T-helper 22 cell (primary cell): ENCODE measurements around the gene ASTN2.

Source experiments
- DNase-seq: peaks from one replicate; pipeline ENCODE4 v3.0.0-alpha.2; 2020; ENCODE audit warnings: low read depth

The ASTN2 gene

DNA sequence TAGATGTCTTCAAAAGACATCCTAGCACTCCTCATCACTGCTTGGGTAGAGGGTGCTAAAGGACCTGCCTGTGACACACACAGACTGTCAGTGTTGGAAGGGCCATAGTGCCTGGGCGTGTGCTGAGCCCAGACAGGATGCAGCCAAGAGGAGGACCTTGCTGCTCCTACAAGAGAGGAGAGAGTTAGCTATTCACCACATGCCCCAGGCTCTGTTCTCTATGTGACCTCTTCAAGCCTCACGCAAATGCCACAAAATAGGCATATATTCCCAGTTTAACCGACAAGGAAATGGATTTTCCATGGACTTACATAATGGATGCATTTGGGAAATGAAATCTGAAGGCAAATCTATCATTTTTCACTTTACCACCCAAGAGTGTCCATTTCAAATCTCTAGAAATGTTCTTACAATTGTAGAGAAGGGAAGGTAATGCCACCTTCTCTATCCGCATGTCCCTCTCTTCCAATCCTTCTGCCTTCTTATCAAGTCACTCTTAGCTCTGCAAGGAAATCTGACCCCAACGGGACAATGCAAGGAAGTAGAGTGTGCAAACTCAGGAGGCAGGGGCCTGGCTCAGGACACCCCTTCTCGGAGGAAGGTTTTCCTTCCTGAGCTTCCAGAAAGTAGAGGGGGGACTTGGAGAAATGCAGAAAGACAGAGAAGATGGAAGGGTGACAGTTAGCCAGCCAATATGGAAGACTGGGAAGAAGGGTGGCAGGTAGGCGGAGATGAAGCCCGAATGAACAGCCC is 678.3 kb downstream of the ASTN2 start:
- no peak for DNase-seq

DNA sequence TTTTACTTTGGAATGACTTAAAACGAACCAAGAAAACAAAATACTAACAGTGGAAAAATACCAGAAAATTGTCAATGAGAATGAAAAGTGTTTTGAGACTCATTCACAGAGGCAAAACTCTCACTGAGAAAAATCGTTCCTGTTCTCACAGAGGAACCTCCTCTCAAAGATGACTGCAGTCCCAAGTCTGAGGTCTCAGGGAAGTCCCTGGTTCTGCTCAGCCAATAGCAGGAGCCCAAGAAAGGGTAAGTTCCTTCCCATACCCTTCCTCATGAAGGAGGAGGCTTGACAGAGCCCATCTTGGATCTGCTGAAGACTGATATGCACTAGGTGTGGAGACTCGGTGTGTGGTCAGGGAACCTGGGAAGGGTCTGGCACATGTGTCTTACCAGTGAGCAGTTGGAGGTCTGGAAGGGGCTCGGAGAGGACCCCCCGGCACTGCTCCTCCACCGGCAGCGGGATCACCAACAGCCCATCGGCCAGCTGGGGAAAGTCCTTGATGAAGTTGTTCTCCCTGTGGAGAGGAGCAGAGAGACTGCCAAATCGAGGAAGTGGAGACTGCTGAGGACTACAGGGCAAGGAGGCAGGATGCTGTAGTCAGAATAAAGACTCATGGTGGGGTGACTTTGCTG is 681.7 kb downstream of the ASTN2 start:
- DNase-seq = no peak

DNA sequence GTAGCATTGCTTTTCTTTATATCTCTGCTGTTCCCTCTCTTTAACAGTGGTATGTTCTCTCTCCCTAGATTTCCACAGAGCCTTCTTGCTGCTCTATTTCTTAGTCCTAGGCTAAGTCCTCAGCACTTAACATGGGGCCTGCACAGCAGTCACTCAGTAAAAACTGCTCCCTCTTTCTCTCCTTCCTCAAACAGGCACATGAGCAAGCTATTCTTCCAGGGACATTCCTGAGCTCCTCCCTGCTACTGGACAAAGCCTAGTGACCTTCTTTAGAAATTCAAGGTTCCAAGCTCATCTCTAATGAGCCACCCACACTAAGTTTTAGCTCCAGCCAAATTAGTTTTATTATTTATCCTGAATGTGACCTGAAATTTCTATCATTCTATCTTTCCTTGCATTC is 688.3 kb downstream of the ASTN2 start:
- no peak for DNase-seq

DNA sequence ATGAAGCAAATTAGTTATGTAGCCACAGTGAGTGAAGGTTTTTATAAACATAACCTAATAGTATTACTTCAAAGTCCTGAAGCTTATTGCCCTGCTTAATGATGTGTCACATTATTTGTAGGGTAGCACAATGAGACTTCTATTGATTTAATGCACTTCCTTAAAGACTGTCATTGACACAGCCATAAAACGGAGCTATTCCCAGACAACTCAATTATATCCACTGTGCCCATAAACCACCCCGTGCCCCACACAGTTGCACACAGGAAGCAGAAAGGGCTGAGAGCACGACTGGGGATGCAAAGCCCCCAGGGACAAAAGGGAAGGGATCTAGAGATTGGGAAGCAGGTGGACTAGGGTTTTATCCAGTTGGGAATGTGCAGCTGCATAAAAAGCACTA is 690.7 kb downstream of the ASTN2 start:
- DNase-seq = no peak

DNA sequence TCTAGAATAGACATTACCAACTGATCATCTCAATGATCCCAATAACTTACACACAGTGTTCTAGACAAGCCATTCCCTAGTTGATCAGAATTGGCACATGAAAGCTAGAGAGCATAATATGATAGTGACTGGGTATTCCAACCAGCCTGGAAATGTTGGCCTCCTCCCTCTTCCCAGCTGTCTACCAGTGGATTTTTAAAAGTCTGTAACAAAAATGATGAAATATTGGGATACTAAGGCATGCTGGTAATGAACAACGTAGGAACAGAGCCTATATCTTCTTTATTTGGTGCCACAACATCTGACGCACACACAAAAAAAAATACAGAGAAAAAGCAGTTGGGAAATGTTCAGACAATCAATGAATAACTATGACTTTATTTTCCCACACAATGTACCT is 692.9 kb downstream of the ASTN2 start:
- DNase-seq = no peak

DNA sequence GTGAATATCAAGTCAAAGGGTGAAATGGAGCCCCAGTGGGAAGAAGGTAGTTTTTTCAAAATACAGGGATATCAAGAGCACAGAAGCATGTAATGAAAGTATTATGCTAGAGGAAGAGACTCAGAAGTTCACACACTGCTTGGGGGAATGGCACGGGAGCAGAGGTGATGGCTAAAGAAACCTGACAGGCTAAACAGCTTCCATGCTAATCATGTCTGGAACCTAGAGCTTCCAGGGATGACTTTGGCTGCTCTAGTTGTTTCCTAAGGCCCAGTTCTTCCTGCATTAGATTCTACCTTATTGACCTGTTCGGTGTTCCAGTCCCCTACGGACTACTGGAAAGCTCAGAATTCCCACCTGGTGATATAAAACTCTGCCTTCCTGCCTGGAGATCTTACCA is 693.4 kb downstream of the ASTN2 start:
- no peak for DNase-seq

DNA sequence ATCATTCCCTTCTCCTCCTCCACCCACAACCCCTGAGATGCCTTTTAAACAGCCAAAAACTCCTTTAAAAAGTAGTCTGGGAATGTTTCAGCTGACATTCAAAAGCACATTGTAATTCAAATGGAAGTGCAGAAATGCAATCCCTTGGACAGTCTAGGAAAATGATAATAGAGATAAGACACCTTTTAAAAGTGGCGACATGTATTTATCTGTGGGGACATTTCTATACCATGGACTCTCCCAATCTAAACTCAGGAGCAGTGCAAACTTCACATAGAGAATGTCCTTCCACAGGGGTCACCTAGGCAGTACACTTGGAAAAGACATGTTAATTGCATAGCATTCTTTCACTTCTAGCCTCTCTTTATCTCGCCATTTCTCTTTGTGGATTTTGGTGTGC is 694.7 kb downstream of the ASTN2 start:
- DNase-seq = no peak

DNA sequence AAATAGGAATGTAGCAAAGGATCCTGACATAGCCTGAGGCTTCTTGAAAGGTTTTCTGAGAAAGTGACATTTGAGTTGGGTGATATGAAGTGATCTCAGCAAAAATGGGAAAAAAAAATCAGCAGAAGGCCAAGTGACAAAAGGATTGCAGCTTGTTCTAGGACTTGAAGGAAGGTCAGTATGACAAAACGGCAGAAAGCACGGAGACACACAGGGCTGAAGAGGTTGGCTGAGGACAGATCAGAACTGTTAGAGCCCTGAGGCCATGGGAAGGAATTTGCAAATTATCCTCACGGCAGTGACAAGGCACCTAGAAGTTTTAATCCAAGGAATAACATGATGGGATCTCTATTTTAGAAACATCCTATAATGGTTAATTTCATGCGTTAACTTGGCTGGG is 696.7 kb downstream of the ASTN2 start:
- DNase-seq = no peak

DNA sequence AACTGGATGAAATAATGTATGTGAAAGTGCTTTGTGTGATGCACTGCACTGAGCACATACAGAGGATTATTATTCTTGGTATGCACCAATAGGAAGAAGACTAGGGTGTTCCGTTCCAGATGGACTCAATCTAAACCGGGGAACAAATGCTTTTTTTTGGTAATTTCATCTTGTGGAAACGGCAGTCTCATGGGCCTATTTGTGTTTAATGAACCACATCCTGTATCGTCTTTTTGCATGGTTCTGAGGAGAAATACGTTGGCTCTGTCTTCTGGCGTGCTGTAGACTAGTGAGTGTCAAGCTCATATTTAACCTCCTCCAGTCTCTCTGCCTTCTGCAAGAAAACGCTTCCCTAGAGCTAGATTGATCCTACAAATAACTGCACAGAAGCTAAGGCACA is 697.7 kb downstream of the ASTN2 start:
- no peak for DNase-seq

DNA sequence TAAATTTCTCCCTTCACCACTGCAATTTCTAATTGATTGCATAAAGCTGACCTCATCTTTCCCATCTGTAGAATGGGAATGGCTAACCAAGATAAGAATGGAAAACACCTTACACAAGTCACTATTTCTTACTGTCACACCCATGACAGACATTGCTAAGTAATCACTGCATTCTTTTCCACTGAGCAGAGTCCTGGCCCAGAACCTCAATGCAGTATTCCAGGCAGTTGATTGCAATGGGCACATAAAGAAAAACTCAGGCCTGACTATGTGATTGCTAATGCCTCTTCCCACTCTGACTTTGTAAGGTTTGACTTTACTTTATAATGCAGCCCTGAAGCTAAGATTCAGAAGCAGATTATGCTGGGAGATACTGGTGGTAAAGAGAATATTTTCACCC is 698.4 kb downstream of the ASTN2 start:
- no peak for DNase-seq

DNA sequence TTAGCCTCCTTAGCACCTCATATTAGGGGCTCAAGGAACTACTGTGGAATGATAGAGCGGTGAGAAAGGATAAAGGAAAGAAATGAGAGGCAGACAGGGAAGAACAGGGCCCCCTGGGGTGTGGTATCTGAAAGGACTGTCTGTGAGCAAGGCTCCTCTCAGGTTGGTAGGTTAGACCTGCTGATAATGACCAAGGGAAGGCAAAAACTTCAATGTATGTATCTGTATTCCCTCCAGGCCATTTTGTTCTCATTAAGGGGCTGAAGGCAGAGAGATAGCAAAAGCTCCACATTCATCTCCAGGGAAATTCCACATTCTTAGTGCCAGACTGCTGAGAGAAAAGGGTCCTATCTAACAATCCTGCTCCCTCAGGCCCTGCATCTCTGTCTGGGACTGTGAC is 699.1 kb downstream of the ASTN2 start:
- DNase-seq = no peak

DNA sequence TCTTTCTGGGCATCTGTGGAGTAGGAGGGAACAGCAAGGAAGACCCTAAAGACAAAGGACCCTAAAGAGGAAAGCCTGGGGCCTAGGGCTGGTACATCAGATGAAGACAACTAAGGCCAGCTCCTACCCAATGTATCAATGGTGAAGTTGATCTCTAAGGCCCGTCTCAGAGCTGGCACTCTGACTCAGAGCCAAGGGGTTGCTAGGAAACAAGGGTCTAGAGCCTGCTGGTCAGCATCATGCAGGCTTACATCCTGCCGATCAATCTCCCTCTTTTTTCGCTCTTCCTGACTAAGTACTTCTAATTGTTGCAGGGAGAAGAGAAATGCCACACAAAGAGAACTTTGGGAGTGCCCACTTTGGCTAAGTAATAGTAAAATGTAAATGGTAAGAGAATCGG is 701.6 kb downstream of the ASTN2 start:
- no peak for DNase-seq

DNA sequence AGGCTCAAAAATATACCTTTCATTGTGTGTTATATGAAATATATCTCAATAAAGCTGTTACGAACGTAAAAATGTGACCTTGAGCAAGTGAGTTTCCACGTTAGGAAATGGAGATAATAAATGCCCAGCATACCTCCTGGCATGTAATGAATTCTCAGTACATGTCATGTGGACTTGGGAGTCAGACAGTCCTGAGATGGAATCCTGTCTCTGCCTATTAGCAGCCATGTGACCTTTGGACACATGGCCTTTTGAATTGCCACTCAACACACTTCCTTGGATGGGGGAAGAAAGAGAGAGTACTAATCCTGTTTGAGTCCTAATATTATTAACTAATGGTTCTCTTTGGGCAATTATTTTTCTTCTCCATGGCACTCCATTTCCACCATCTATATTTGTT is 702.1 kb downstream of the ASTN2 start:
- DNase-seq = no peak

DNA sequence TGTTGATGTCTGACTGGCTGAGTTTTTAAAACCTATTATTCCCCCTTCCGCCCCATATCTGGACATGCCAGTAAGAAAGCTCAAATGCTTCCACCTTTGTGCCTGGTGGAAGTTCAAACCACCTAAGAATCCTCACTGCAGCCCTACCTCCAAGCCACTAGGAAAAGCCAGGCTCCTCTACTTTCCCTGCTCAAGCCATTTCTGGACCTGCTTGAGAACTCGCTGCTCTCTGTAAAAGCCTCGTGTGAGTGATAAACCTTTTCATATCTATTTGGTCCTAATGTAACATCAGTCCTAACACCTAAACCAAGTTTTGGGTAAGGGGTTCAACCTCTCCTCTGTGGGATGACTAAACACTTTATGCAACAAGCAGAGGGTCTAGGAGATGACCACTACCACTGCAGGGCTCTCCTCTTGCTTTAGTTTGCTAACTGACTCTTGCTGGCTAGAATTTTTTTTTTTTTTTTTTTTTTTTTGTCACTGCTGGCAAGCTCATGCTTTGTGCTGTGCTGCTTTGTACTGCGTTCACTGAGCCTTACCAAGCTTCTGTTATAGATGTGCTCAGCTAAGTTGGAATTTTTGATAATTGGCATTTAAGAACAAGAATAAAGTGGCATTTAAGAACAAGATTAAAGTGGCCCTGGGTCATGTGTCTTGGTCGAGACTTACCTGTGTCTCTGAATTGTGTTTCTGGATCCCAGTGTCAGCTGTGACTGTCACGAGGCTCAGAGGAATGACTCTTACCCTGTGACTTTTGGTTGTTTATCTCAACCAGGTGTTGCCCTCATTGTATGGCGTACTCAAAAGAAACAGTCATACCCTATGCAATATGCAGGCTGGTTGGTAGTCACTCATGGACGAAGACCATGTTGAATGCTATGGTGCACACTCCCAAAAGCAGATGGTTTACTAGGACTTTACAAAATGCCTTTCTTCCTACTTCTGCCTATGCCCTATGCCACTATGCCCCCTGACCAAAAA is 708.3 kb downstream of the ASTN2 start:
- no peak for DNase-seq

DNA sequence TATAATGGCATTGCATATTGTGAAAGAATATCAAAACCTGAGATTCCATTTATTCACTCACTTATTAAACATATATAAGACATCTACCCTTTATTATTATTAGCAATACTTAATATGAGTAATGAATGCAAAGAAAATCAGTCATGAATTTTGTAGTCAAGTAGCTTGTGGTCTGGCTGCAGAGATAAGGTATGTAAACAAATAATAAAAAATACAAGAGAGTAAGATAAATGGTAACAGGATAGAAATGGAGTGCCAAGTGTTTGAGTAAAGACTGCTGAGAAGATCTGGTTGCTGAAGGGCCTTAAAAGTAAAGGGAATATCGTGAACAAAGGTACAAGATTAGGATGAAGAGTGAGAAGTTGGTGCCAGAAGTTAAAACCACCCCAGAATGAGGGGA is 709.3 kb downstream of the ASTN2 start:
- DNase-seq = no peak

DNA sequence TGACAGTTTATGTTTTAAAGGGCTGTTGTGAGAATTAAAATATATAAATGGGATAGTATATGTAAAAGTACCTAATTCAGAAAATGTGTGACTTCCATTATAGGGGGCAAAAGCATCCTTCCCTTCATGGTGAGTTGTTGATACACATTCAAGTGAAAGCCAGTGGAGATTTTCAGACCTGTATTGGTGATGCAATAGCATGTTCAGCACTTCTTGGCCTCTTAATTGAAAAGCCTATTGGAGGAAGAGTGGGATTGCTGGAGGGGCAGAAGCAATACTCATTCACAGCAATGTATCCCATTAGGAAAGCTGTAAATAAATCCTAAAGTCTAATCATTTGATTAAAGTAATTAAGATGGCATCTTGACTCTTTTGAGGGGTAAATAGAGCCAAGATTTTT is 710.4 kb downstream of the ASTN2 start:
- no peak for DNase-seq

DNA sequence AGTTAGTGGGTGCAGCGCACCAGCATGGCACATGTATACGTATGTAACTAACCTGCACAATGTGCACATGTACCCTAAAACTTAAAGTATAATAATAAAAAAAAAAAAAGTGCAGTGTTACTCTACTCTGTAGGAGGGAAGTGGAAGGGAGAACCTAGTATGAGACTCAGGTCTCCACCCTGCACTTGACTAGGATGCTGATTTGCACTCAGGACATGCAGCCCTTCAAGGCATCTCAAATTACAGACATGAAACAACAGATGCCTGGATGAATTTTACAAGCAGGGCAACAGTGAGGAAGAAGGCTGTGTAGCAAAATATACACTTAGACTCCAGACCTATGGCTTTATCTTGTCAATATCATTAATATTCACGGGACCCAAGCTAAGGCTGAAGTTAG is 711.2 kb downstream of the ASTN2 start:
- DNase-seq = no peak

DNA sequence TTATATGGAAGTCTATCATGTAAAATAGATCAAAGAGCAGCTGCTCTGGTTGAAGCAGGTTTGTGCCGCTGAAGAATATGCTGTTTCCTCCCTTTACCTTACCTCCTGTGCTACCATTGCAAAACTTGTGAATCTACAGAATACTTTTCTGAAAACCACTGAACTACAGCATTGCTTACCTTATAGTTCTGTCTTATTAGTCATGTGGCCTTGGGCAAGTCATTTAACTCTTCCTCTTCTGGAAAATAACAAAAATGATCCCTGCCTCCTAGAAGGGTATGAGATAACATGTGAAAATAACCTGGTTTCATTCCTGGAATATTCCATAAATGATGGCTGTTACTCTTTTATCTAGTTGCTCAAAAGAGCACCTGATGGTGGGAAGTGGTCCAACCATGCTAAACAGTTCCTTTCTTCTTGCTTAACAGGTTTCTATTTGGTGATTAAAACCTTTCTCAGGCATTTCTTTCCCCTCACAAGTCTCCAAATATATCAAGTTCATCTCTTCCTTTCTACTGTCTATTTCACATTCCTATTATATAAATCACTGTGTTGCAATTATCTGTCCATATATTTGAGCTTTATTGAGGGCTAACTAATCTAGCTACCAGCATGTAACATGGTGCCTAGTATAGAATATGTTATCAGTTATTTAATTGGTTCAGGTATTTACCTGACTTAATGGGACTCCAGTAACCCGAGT is 712.8 kb downstream of the ASTN2 start:
- DNase-seq = no peak

DNA sequence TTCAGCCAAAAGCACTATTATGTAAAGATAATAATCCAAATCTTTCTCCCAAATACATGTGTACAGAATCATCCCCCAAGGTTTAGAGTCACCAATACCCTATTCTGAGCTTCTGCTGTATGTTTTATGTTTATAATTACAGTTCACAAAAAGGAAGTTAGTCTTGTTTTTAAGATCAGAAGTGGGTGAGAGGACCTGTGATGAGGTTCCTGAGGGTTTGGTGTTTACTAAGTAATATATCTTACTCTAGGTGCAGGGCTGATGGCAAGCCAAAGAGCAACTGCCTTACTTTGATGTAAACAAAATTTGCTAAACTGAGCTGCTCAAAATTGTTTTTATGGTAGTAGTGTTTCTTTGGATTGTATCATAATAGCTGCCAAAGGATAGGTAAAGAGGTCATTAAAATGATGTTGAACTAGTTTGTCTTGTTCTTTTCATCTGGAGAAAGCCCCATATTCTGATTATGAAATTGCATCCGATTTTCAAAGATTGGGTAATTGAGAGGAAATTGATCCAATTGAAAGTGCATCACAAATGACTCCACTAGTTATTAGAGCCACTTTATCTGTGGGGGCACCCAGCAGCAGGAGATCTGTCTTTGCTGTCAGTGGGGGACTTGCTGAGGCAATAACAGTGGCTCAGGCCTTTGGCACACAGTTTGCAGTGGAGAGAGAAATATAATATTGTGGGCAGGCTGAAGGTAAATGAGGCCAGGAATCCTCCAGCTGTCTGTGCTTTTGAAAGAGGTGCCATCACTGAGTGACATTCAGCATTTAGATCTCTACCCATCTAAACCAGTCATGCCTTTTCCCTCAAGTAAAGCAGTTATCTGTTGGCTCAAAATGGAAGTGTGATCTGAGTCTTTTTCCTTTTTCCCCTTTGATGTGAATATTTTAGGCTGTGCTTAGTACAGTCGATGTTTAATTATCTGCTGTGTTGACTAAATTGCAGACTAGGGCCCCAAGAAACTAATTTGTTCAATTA is 713.7 kb downstream of the ASTN2 start:
- DNase-seq = no peak

DNA sequence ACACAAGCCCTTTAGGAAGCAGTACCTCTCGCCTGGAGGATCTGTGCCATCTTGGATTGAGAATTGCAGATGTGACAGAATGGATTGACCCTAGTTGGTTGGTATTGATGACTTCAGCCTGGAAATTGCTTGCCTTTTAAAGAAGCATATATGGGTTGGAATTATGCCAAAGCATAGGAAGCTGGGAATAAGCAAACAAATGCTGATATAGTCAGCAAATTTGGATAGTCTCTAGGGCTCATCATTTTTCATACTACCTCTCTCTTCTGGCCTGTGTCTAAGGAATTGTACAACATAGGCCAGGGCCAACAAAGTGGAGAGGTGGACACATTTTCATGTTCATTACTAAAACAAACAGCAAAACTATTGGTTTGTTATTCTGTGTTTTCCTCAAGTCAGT is 714.6 kb downstream of the ASTN2 start:
- DNase-seq = no peak

DNA sequence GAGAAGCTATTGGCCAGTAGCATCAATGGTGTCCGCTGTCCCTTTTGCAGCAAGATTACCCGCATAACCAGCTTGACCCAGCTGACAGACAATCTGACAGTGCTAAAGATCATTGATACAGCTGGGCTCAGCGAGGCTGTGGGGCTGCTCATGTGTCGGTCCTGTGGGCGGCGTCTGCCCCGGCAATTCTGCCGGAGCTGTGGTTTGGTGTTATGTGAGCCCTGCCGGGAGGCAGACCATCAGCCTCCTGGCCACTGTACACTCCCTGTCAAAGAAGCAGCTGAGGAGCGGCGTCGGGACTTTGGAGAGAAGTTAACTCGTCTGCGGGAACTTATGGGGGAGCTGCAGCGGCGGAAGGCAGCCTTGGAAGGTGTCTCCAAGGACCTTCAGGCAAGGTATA is 717.0 kb downstream of the ASTN2 start:
- DNase-seq = no peak
